ENCODE data around the gene RPS3. TPM values are rescaled to one million over a fixed set of nuclear protein-coding genes. Genes with fewer than 3 reads are reported as not detected.
"Not testable (repeated sequence)": the region's sequence is repeated elsewhere in the genome, so short reads cannot be mapped to it uniquely, and the experiment has no call there.

RPS3 gene
- total and polyA plus RNA-seq, 2 donors (not counting 1 experiment from before 2014, with no cell fraction given), result 1,593 to 3,359 TPM

GRCh38 chr11:75374646-75375045 lies 24.7 kb upstream of the RPS3 start:
- H3K4me3 ChIP-seq (replicated peaks in 1 of 4; ENCODE audit: control extremely low read depth in 1 of 4, insufficient read depth in 1 of 4, low read depth in 3 of 4, low read length in 4 of 4), result no peak overlapping the region
- H3K9ac ChIP-seq (ENCODE audit: insufficient read depth, low read length), result no peak overlapping the region
- peaks cover 2% of the 10 kb centered on the region for H3K27me3 ChIP-seq (ENCODE audit: control insufficient read depth, insufficient read depth, low read length)
- H4K20me1 ChIP-seq (ENCODE audit: control insufficient read depth, extremely low read depth, insufficient read depth, low read length), result no peaks in the 10 kb centered on the region
- no peaks in the 10 kb centered on the region for H3K4me1 ChIP-seq (ENCODE audit: control insufficient read depth, extremely low read depth, insufficient read depth, low read length)
- H3K9me3 ChIP-seq (ENCODE audit: control insufficient read depth, insufficient read depth, low read depth, low read length), result no peaks in the 10 kb centered on the region
- no peak for DNase-seq (ENCODE audit: low read depth in 2 of 2)
- H2AFZ ChIP-seq (ENCODE audit: low read length), result no peak overlapping the region
- H3K4me2 ChIP-seq (ENCODE audit: extremely low read depth, insufficient read depth, low read length), result no peak overlapping the region
- H3K36me3 ChIP-seq (ENCODE audit: control insufficient read depth, insufficient read depth, low read length), result no peaks in the 10 kb centered on the region
- no peak for TF ChIP-seq CTCF (conservative IDR thresholded peaks at IDR 0.05 in 1 of 2, IDR thresholded peaks at IDR 0.05 in 1 of 2; ENCODE audit: low read depth in 1 of 2, low read length in 2 of 2)
- no peak for TF ChIP-seq EZH2 (IDR thresholded peaks at IDR 0.05; ENCODE audit: low read length, missing control alignments)
- no peak overlapping the region for H3K27ac ChIP-seq (ENCODE audit: insufficient read depth, low read length)
- no peaks in the 10 kb centered on the region for H3K79me2 ChIP-seq (ENCODE audit: control insufficient read depth, insufficient read depth, low read length)

GRCh38 chr11:75375626-75376025 lies 23.7 kb upstream of the RPS3 start:
- Histone ChIP-seq H3K9me3 (ENCODE audit: control insufficient read depth, insufficient read depth, low read depth, low read length) (no peaks in the 10 kb centered on the region), H3K9ac (ENCODE audit: insufficient read depth, low read length) (no peak overlapping the region), H3K4me2 (ENCODE audit: extremely low read depth, insufficient read depth, low read length) (no peak overlapping the region), H3K79me2 (ENCODE audit: control insufficient read depth, insufficient read depth, low read length) (no peaks in the 10 kb centered on the region), H4K20me1 (ENCODE audit: control insufficient read depth, extremely low read depth, insufficient read depth, low read length) (no peaks in the 10 kb centered on the region), H3K36me3 (ENCODE audit: control insufficient read depth, insufficient read depth, low read length) (no peaks in the 10 kb centered on the region), H3K4me1 (ENCODE audit: control insufficient read depth, extremely low read depth, insufficient read depth, low read length) (no peaks in the 10 kb centered on the region), H3K27ac (ENCODE audit: insufficient read depth, low read length) (no peak overlapping the region), H3K27me3 (ENCODE audit: control insufficient read depth, insufficient read depth, low read length) (no peaks in the 10 kb centered on the region), H3K4me3 (replicated peaks in 1 of 4; ENCODE audit: control extremely low read depth in 1 of 4, insufficient read depth in 1 of 4, low read depth in 3 of 4, low read length in 4 of 4) (no peak overlapping the region), H2AFZ (ENCODE audit: low read length) (no peak overlapping the region)
- no peak for DNase-seq (ENCODE audit: low read depth in 2 of 2)
- TF ChIP-seq EZH2 (IDR thresholded peaks at IDR 0.05; ENCODE audit: low read length, missing control alignments) (no peak), CTCF (conservative IDR thresholded peaks at IDR 0.05 in 1 of 2, IDR thresholded peaks at IDR 0.05 in 1 of 2; ENCODE audit: low read depth in 1 of 2, low read length in 2 of 2) (no peak)

GRCh38 chr11:75376175-75376574 lies 23.1 kb upstream of the RPS3 start:
- DNase-seq (ENCODE audit: low read depth in 2 of 2), result no peak
- Histone ChIP-seq H3K4me2 (ENCODE audit: extremely low read depth, insufficient read depth, low read length) (no peak overlapping the region), H3K4me3 (replicated peaks in 1 of 4; ENCODE audit: control extremely low read depth in 1 of 4, insufficient read depth in 1 of 4, low read depth in 3 of 4, low read length in 4 of 4) (no peak overlapping the region), H2AFZ (ENCODE audit: low read length) (no peak overlapping the region), H3K27ac (ENCODE audit: insufficient read depth, low read length) (no peak overlapping the region), H3K36me3 (ENCODE audit: control insufficient read depth, insufficient read depth, low read length) (no peaks in the 10 kb centered on the region), H3K4me1 (ENCODE audit: control insufficient read depth, extremely low read depth, insufficient read depth, low read length) (no peaks in the 10 kb centered on the region), H4K20me1 (ENCODE audit: control insufficient read depth, extremely low read depth, insufficient read depth, low read length) (no peaks in the 10 kb centered on the region), H3K9ac (ENCODE audit: insufficient read depth, low read length) (no peak overlapping the region), H3K79me2 (ENCODE audit: control insufficient read depth, insufficient read depth, low read length) (no peaks in the 10 kb centered on the region), H3K9me3 (ENCODE audit: control insufficient read depth, insufficient read depth, low read depth, low read length) (no peaks in the 10 kb centered on the region), H3K27me3 (ENCODE audit: control insufficient read depth, insufficient read depth, low read length) (no peaks in the 10 kb centered on the region)
- peak in 1 of 2 donors; percentile 15 for TF ChIP-seq CTCF (conservative IDR thresholded peaks at IDR 0.05 in 1 of 2, IDR thresholded peaks at IDR 0.05 in 1 of 2; ENCODE audit: low read depth in 1 of 2, low read length in 2 of 2)
- no peak for TF ChIP-seq EZH2 (IDR thresholded peaks at IDR 0.05; ENCODE audit: low read length, missing control alignments)

- not testable (repeated sequence) for H3K4me3 ChIP-seq (replicated peaks in 1 of 4; ENCODE audit: control extremely low read depth in 1 of 4, insufficient read depth in 1 of 4, low read depth in 3 of 4, low read length in 4 of 4); H3K4me2 ChIP-seq (ENCODE audit: extremely low read depth, insufficient read depth, low read length); H3K27ac ChIP-seq (ENCODE audit: insufficient read depth, low read length); H3K4me1 ChIP-seq (ENCODE audit: control insufficient read depth, extremely low read depth, insufficient read depth, low read length); H4K20me1 ChIP-seq (ENCODE audit: control insufficient read depth, extremely low read depth, insufficient read depth, low read length); H3K9me3 ChIP-seq (ENCODE audit: control insufficient read depth, insufficient read depth, low read depth, low read length); DNase-seq (ENCODE audit: low read depth in 2 of 2); H3K27me3 ChIP-seq (ENCODE audit: control insufficient read depth, insufficient read depth, low read length); H3K79me2 ChIP-seq (ENCODE audit: control insufficient read depth, insufficient read depth, low read length); H3K9ac ChIP-seq (ENCODE audit: insufficient read depth, low read length); H3K36me3 ChIP-seq (ENCODE audit: control insufficient read depth, insufficient read depth, low read length); H2AFZ ChIP-seq (ENCODE audit: low read length)
Measured at GRCh38 chr11:75378776-75379175, 20.5 kb upstream of the RPS3 start.
